Tibial nerve (tissue), 4 donors: ENCODE results near the gene CRYZL1. TPM values are rescaled to one million over a fixed set of nuclear protein-coding genes. Genes with fewer than 3 reads are reported as not detected.

ENCODE experiments used
- DNase-seq, 2 donors: peaks; one replicate each; pipeline ENCODE4 v3.0.0-alpha.2; 2019; ENCODE audit warnings: low spot score in 2 of 2
- H3K27ac ChIP-seq, 4 donors: fragments of 200-600 bp; sonication (generic) in 3 of 4; one replicate each; pipeline ENCODE4 v1.5.1; 2017 to 2019; ENCODE audit warnings: mild to moderate bottlenecking in 1 of 4
- H3K27me3 ChIP-seq, 2 donors: fragments of 200-600 bp; sonication (generic) in 1 of 2; one replicate each; pipeline versions ENCODE4 v1.5.1 to v1.6.0; 2017 to 2019
- H3K36me3 ChIP-seq, 3 donors: fragments of 200-600 bp; sonication (generic); one replicate each; pipeline ENCODE4 v1.5.1; 2018 to 2019
- H3K4me1 ChIP-seq, 4 donors: fragments of 200-600 bp; sonication (generic) in 3 of 4; one replicate each; pipeline ENCODE4 v1.5.1; 2017 to 2019
- H3K4me3 ChIP-seq, 4 donors: fragments of 200-600 bp; sonication (generic) in 3 of 4; one replicate each; pipeline ENCODE4 v1.5.1; 2017 to 2019; ENCODE audit warnings: mild to moderate bottlenecking in 1 of 4, moderate library complexity in 1 of 4
- H3K9me3 ChIP-seq, 4 donors: fragments of 200-600 bp; sonication (generic) in 3 of 4; one replicate each; pipeline ENCODE4 v1.5.1; 2017 to 2019
- CTCF ChIP-seq, 5 experiments: fragments of 200-600 bp in 3 of 5; fragments of 450-650 bp in 2 of 5; sonication (generic) in 3 of 5; IDR thresholded peaks; one replicate each; pipeline ENCODE4 v1.5.1; 2016 to 2019; ENCODE audit warnings: antibody characterized with exemption in 5 of 5, mild to moderate bottlenecking in 3 of 5, moderate library complexity in 2 of 5
- EP300 ChIP-seq, 2 donors: sonication (generic); formaldehyde crosslinking; IDR thresholded peaks; one replicate each; pipeline ENCODE4 v1.6.1; 2017; ENCODE audit warnings: antibody characterized with exemption in 2 of 2, mild to moderate bottlenecking in 1 of 2
- POLR2A ChIP-seq, 2 donors: fragments of 450-650 bp; IDR thresholded peaks; one replicate each; pipeline ENCODE4 v1.6.1; 2017; ENCODE audit warnings: antibody characterized with exemption in 2 of 2, mild to moderate bottlenecking in 2 of 2, moderate library complexity in 2 of 2
- WGBS, 2 donors: methylation state at CpG; one replicate each; pipeline ENCODE4 v1.1.5; 2018; 5-methylcytosine and 5-hydroxymethylcytosine counted together
- total RNA-seq, 4 donors: library from RNA; depleted of rRNA; stranded (reverse); fragments of >200 nt; gene quantifications; one replicate each; pipeline ENCODE4 v1.1.0, GENCODE V29; 2016

CRYZL1 gene
- total RNA-seq, 4 donors from 2014 or later = 48.8 to 94.4 (median 74.8) TPM

- H3K4me3 ChIP-seq = no peak overlapping the region
Observed at GRCh38 chr21:33661146-33661545, 19.6 kb upstream of the CRYZL1 start.

GRCh38 chr21:33660406-33660805 lies 18.9 kb upstream of the CRYZL1 start:
- H3K4me1 ChIP-seq = peaks cover 0 to 52% (median 19%) of the 10 kb centered on the region in 4 donors
- WGBS, 2 donors = 13 to 18% methylated on average over 1 of the region's 1 CpG

More at GRCh38 chr21:33661146-33661545, 19.6 kb upstream of the CRYZL1 start:
- Histone ChIP-seq H3K9me3 (no peaks in the 10 kb centered on the region), H3K27ac (peak overlapping the region in 1 of 4 donors; percentile 63), H3K36me3 (no peaks in the 10 kb centered on the region), H3K27me3 (no peaks in the 10 kb centered on the region), H3K4me1 (peaks cover 0 to 51% (median 16%) of the 10 kb centered on the region in 4 donors)
- DNase-seq = no peak
- TF ChIP-seq CTCF (IDR thresholded peaks at IDR 0.05) (no peak), POLR2A (IDR thresholded peaks at IDR 0.05) (no peak), EP300 (IDR thresholded peaks at IDR 0.05) (no peak)
- WGBS, 2 donors = 91 to 96% methylated on average over 1 of the region's 1 CpG

GRCh38 chr21:33659568-33659949 lies 18.0 kb upstream of the CRYZL1 start:
- 93 to 94% methylated on average over 1 of the region's 1 CpG for WGBS, 2 donors
- DNase-seq = no peak
- Histone ChIP-seq H3K36me3 (no peaks in the 10 kb centered on the region), H3K27me3 (no peaks in the 10 kb centered on the region), H3K4me1 (peaks cover 0 to 52% (median 25%) of the 10 kb centered on the region in 4 donors), H3K4me3 (no peak overlapping the region), H3K9me3 (no peaks in the 10 kb centered on the region), H3K27ac (peak overlapping the region in 2 of 4 donors; percentile 63 to 64)
- TF ChIP-seq CTCF (IDR thresholded peaks at IDR 0.05) (no peak), POLR2A (IDR thresholded peaks at IDR 0.05) (no peak), EP300 (IDR thresholded peaks at IDR 0.05) (no peak)

More at GRCh38 chr21:33660406-33660805, 18.9 kb upstream of the CRYZL1 start:
- Histone ChIP-seq H3K9me3 (no peaks in the 10 kb centered on the region), H3K27me3 (no peaks in the 10 kb centered on the region), H3K4me3 (no peak overlapping the region), H3K27ac (peak overlapping the region in 2 of 4 donors; percentile 63 to 64), H3K36me3 (no peaks in the 10 kb centered on the region)
- DNase-seq = no peak
- TF ChIP-seq CTCF (IDR thresholded peaks at IDR 0.05) (no peak), EP300 (IDR thresholded peaks at IDR 0.05) (no peak), POLR2A (IDR thresholded peaks at IDR 0.05) (no peak)

GRCh38 chr21:33658919-33659567 lies 17.5 kb upstream of the CRYZL1 start:
- Histone ChIP-seq H3K27me3 (no peaks in the 10 kb centered on the region), H3K9me3 (no peaks in the 10 kb centered on the region), H3K36me3 (no peaks in the 10 kb centered on the region), H3K4me3 (no peak overlapping the region), H3K27ac (peak overlapping the region in 1 of 4 donors; percentile 63), H3K4me1 (peaks cover 0 to 52% (median 25%) of the 10 kb centered on the region in 4 donors)
- no peak for TF ChIP-seq CTCF (IDR thresholded peaks at IDR 0.05)
- TF ChIP-seq EP300 (IDR thresholded peaks at IDR 0.05) = no peak
- TF ChIP-seq POLR2A (IDR thresholded peaks at IDR 0.05) = no peak
- DNase-seq = no peak
- 90 to 91% methylated on average over 7 of the region's 7 CpGs for WGBS, 2 donors

GRCh38 chr21:33657124-33657820 lies 15.7 kb upstream of the CRYZL1 start:
- Histone ChIP-seq H3K27me3 (no peaks in the 10 kb centered on the region), H3K36me3 (no peaks in the 10 kb centered on the region), H3K9me3 (no peaks in the 10 kb centered on the region), H3K4me1 (peaks cover 0 to 52% (median 25%) of the 10 kb centered on the region in 4 donors), H3K27ac (peak overlapping the region in 3 of 4 donors; percentile 4 to 22 (median 6)), H3K4me3 (no peak overlapping the region)
- TF ChIP-seq POLR2A (IDR thresholded peaks at IDR 0.05) (no peak), EP300 (IDR thresholded peaks at IDR 0.05) (peak; percentile 16 to 58)
- WGBS, 2 donors = 67 to 73% methylated on average over 8 of the region's 8 CpGs
- DNase-seq = no peak
